ENCODE results near the gene KSR2. TPM values are rescaled to one million over a fixed set of nuclear protein-coding genes. Genes with fewer than 3 reads are reported as not detected.

The KSR2 gene
- total and polyA plus RNA-seq, 2 of the 13 experiments (the other 11 are each of a cell fraction or from before 2014, with no cell fraction given), result 0.02 TPM; not detected in 1

GRCh38 chr12:117896009-117896408 is 72.8 kb downstream of the KSR2 start (continued):
- TF ChIP-seq NR1H2 (CRISPR knock-in tag; IDR thresholded peaks at IDR 0.05; ENCODE audit: borderline replicate concordance, low read depth) (no peak), CCAR2 (optimal IDR thresholded peaks at IDR 0.05; ENCODE audit: low read depth, low read length) (no peak), ELF3 (CRISPR knock-in tag; IDR thresholded peaks at IDR 0.05) (no peak), ZSCAN12 (CRISPR knock-in tag; IDR thresholded peaks at IDR 0.05) (no peak), FOSL1 (CRISPR knock-in tag; IDR thresholded peaks at IDR 0.05; ENCODE audit: borderline replicate concordance) (no peak), JUNB (CRISPR knock-in tag; IDR thresholded peaks at IDR 0.05; ENCODE audit: borderline replicate concordance) (no peak), ZNF766 (CRISPR knock-in tag; IDR thresholded peaks at IDR 0.05; ENCODE audit: borderline replicate concordance) (no peak), ZNF841 (CRISPR knock-in tag; IDR thresholded peaks at IDR 0.05; ENCODE audit: borderline replicate concordance) (no peak), ATF6 (CRISPR knock-in tag; conservative IDR thresholded peaks at IDR 0.05) (no peak)

GRCh38 chr12:117892441-117892840 is 76.3 kb downstream of the KSR2 start:
- in situ Hi-C loops (cut with HindIII; ENCODE audit: extremely low pct_ligation_motif_present, low pct_unique_long_range_greater_than_20kb), result no loop called here
- intact Hi-C loops (cut with micrococcal nuclease; ENCODE audit: unreplicated experiment), result no loop called here
- no peaks in the 10 kb centered on the region for H3K4me1 ChIP-seq (ENCODE audit: insufficient read depth, low read length)
- DNase-seq (ENCODE audit: low spot score) (no peak), FAIRE-seq (no peak), ATAC-seq (no peak)
- H3K79me2 ChIP-seq (ENCODE audit: insufficient read depth, low read length), result no peaks in the 10 kb centered on the region
- POLR2A ChIA-PET, result no interaction called here
- no peaks in the 10 kb centered on the region for H4K20me1 ChIP-seq (ENCODE audit: insufficient read depth, low read length)
- H2AFZ ChIP-seq (ENCODE audit: low read length), result no peak overlapping the region
- no peaks in the 10 kb centered on the region for H3K36me3 ChIP-seq (replicated peaks in 1 of 2; ENCODE audit: control insufficient read depth in 1 of 2, insufficient read depth in 2 of 2, low read length in 2 of 2)
- no peak overlapping the region for H3K4me2 ChIP-seq (ENCODE audit: low read depth, low read length)
- no peaks in the 10 kb centered on the region for H3K9me3 ChIP-seq (ENCODE audit: low read length)
- CTCF ChIA-PET (ENCODE audit: low intra/inter-chr PET ratio, low total read pairs), result no interaction called here
- BruUV-seq (replicated peaks), result no TSS peak
- H3K27ac ChIP-seq (ENCODE audit: extremely low read length, insufficient read depth, low read length), result no peak overlapping the region
- 0 out of 5 replicates have a peak, but pooled peaks cover 0 to 4% of the 10 kb centered on the region in 2 experiments for H3K27me3 ChIP-seq (ENCODE audit: control insufficient read depth in 1 of 2, insufficient read depth in 2 of 2, low read length in 2 of 2)
- no peak overlapping the region for H3K4me3 ChIP-seq (replicated peaks in 1 of 3; ENCODE audit: insufficient read depth in 1 of 3, low read depth in 2 of 3, low read length in 3 of 3)
- no peak overlapping the region for H3K9ac ChIP-seq (ENCODE audit: insufficient read depth, low read depth, low read length)
- TF ChIP-seq ZNF160 (CRISPR knock-in tag; IDR thresholded peaks at IDR 0.05) (no peak), PHF5A (CRISPR knock-in tag; IDR thresholded peaks at IDR 0.05; ENCODE audit: low read depth, unreplicated experiment) (no peak), ZBTB8A (CRISPR knock-in tag; IDR thresholded peaks at IDR 0.05; ENCODE audit: borderline replicate concordance, low read depth) (no peak), TOE1 (CRISPR knock-in tag; IDR thresholded peaks at IDR 0.05) (no peak), ISX (CRISPR knock-in tag; conservative IDR thresholded peaks at IDR 0.05) (no peak), ADNP (CRISPR knock-in tag; IDR thresholded peaks at IDR 0.05) (no peak), THAP11 (CRISPR knock-in tag; IDR thresholded peaks at IDR 0.05) (no peak), SP1 (IDR thresholded peaks at IDR 0.05) (no peak), SP1 (CRISPR knock-in tag; IDR thresholded peaks at IDR 0.05) (no peak)
- TF ChIP-seq, protein P1, sequence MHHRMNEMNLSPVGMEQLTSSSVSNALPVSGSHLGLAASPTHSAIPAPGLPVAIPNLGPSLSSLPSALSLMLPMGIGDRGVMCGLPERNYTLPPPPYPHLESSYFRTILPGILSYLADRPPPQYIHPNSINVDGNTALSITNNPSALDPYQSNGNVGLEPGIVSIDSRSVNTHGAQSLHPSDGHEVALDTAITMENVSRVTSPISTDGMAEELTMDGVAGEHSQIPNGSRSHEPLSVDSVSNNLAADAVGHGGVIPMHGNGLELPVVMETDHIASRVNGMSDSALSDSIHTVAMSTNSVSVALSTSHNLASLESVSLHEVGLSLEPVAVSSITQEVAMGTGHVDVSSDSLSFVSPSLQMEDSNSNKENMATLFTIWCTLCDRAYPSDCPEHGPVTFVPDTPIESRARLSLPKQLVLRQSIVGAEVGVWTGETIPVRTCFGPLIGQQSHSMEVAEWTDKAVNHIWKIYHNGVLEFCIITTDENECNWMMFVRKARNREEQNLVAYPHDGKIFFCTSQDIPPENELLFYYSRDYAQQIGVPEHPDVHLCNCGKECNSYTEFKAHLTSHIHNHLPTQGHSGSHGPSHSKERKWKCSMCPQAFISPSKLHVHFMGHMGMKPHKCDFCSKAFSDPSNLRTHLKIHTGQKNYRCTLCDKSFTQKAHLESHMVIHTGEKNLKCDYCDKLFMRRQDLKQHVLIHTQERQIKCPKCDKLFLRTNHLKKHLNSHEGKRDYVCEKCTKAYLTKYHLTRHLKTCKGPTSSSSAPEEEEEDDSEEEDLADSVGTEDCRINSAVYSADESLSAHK (CRISPR knock-in tag; IDR thresholded peaks at IDR 0.05; ENCODE audit: borderline replicate concordance), result no peak

Measured in HepG2 (cell line).